ENCODE results near the gene MBOAT2. TPM values are rescaled to one million over a fixed set of nuclear protein-coding genes. Genes with fewer than 3 reads are reported as not detected.

Gene MBOAT2
- total RNA-seq, 4 donors from 2014 or later, result 12.5 to 33.0 (median 20.7) TPM

GRCh38 chr2:8886876-8887275 lies 116.6 kb downstream of the MBOAT2 start:
- H3K27ac ChIP-seq, result no peak overlapping the region
- no peak for TF ChIP-seq CTCF (IDR thresholded peaks at IDR 0.05)
- no peak for TF ChIP-seq POLR2A (IDR thresholded peaks at IDR 0.05)
- H3K4me1 ChIP-seq, result no peaks in the 10 kb centered on the region

GRCh38 chr2:8886202-8886518 lies 117.3 kb downstream of the MBOAT2 start:
- Histone ChIP-seq H3K27me3 (no peaks in the 10 kb centered on the region), H3K27ac (no peak overlapping the region), H3K9me3 (no peaks in the 10 kb centered on the region), H3K4me1 (no peaks in the 10 kb centered on the region), H3K36me3 (no peaks in the 10 kb centered on the region), H3K4me3 (no peak overlapping the region)
- no peak for DNase-seq
- no peak for TF ChIP-seq POLR2A (IDR thresholded peaks at IDR 0.05)
- TF ChIP-seq CTCF (IDR thresholded peaks at IDR 0.05), result no peak

More at GRCh38 chr2:8886876-8887275, 116.6 kb downstream of the MBOAT2 start:
- H3K27me3 ChIP-seq, result no peaks in the 10 kb centered on the region
- no peak overlapping the region for H3K4me3 ChIP-seq
- H3K36me3 ChIP-seq, result no peaks in the 10 kb centered on the region
- no peaks in the 10 kb centered on the region for H3K9me3 ChIP-seq
- DNase-seq, result no peak

- Histone ChIP-seq H3K4me1 (no peaks in the 10 kb centered on the region), H3K36me3 (no peaks in the 10 kb centered on the region), H3K27ac (no peak overlapping the region), H3K27me3 (no peaks in the 10 kb centered on the region), H3K4me3 (no peak overlapping the region), H3K9me3 (no peaks in the 10 kb centered on the region)
- DNase-seq, result no peak
- TF ChIP-seq POLR2A (IDR thresholded peaks at IDR 0.05) (no peak), CTCF (IDR thresholded peaks at IDR 0.05) (no peak)
These were observed 117.9 kb downstream of the MBOAT2 start for GRCh38 chr2:8885449-8886201.

GRCh38 chr2:8884812-8885211 lies 118.7 kb downstream of the MBOAT2 start:
- Histone ChIP-seq H3K36me3 (no peaks in the 10 kb centered on the region), H3K4me1 (no peaks in the 10 kb centered on the region), H3K9me3 (no peaks in the 10 kb centered on the region), H3K27ac (no peak overlapping the region), H3K27me3 (no peaks in the 10 kb centered on the region), H3K4me3 (no peak overlapping the region)
- no peak for TF ChIP-seq POLR2A (IDR thresholded peaks at IDR 0.05)
- TF ChIP-seq CTCF (IDR thresholded peaks at IDR 0.05), result no peak
- no peak for DNase-seq

GRCh38 chr2:8882094-8882493 lies 121.4 kb downstream of the MBOAT2 start:
- TF ChIP-seq POLR2A (IDR thresholded peaks at IDR 0.05) (no peak), CTCF (IDR thresholded peaks at IDR 0.05) (peak in 3 of 6 experiments; percentile 13 to 34 (median 31))
- H3K27me3 ChIP-seq, result no peaks in the 10 kb centered on the region
- DNase-seq, result no peak

More at GRCh38 chr2:8882094-8882493, 121.4 kb downstream of the MBOAT2 start:
- Histone ChIP-seq H3K27ac (no peak overlapping the region), H3K9me3 (no peaks in the 10 kb centered on the region), H3K4me1 (no peaks in the 10 kb centered on the region), H3K36me3 (peaks cover 0 to 3% (median 0%) of the 10 kb centered on the region in 3 donors), H3K4me3 (no peak overlapping the region)
